GM19324 (cell line): Measurements from ENCODE around the gene SLC45A1.
"Not testable (repeated sequence)": the region's sequence is repeated elsewhere in the genome, so short reads cannot be mapped to it uniquely, and the experiment has no call there.

ENCODE experiments used
- ATAC-seq: cut with Tn5 transposase; IDR thresholded peaks from one replicate; pipeline ENCODE4 v1.9.1; 2021; ENCODE audit warnings: mild to moderate bottlenecking, moderate library complexity; ENCODE audit not compliant: unreplicated experiment, low FRiP score

The SLC45A1 gene

GRCh38 chr1:8317647-8318381 lies at the start of gene SLC45A1:
Gene SLC45A1 (plus strand): TSS chr1:8318114. CDS start chr1:8324330, 6,216 bp downstream.
- no peak for ATAC-seq

GRCh38 chr1:8273036-8273435 lies 44.9 kb upstream of the SLC45A1 start:
- no peak for ATAC-seq

GRCh38 chr1:8274352-8274751 lies 43.6 kb upstream of the SLC45A1 start:
- ATAC-seq = no peak

- no peak for ATAC-seq
These were observed 41.6 kb upstream of the SLC45A1 start for GRCh38 chr1:8276173-8276914.

- no peak for ATAC-seq
These were observed 41.0 kb upstream of the SLC45A1 start for GRCh38 chr1:8276932-8277331.

GRCh38 chr1:8278677-8279076 lies 39.2 kb upstream of the SLC45A1 start:
- not testable (repeated sequence) for ATAC-seq

GRCh38 chr1:8281843-8282509 lies 35.9 kb upstream of the SLC45A1 start:
- ATAC-seq = no peak

- peak; percentile 87 for ATAC-seq
These were observed 34.6 kb upstream of the SLC45A1 start for GRCh38 chr1:8283058-8283884.

GRCh38 chr1:8284127-8284526 lies 33.8 kb upstream of the SLC45A1 start:
- ATAC-seq = no peak

- no peak for ATAC-seq
These were observed 32.8 kb upstream of the SLC45A1 start for GRCh38 chr1:8285103-8285502.

- ATAC-seq = no peak
These were observed 31.9 kb upstream of the SLC45A1 start for GRCh38 chr1:8285965-8286364.

- no peak for ATAC-seq
These were observed 24.8 kb upstream of the SLC45A1 start for GRCh38 chr1:8293118-8293517.

- no peak for ATAC-seq
These were observed 24.2 kb upstream of the SLC45A1 start for GRCh38 chr1:8293641-8294169.

GRCh38 chr1:8294170-8294697 lies 23.7 kb upstream of the SLC45A1 start:
- ATAC-seq = no peak

GRCh38 chr1:8297245-8297644 lies 20.7 kb upstream of the SLC45A1 start:
- ATAC-seq = no peak

GRCh38 chr1:8299963-8300362 lies 18.0 kb upstream of the SLC45A1 start:
- ATAC-seq = no peak

GRCh38 chr1:8302081-8302956 lies 15.6 kb upstream of the SLC45A1 start:
- ATAC-seq = no peak

GRCh38 chr1:8303141-8303540 lies 14.8 kb upstream of the SLC45A1 start:
- no peak for ATAC-seq

GRCh38 chr1:8303876-8304275 lies 14.0 kb upstream of the SLC45A1 start:
- no peak for ATAC-seq
